ENCODE measurements around the gene NBPF20.
A peak's percentile ranks its signal among the peaks of the same experiment; 100 is the strongest.
"Not testable (repeated sequence)": the region's sequence is repeated elsewhere in the genome, so short reads cannot be mapped to it uniquely, and the experiment has no call there.

NBPF20 gene

GRCh38 chr1:145429329-145429728 lies 3.9 kb upstream of the NBPF20 start:
- not testable (repeated sequence) for DNase-seq

- peak in 2 of 3 donors; percentile 12 to 17 for DNase-seq
Measured at GRCh38 chr1:145424612-145425435, 579 bp downstream of the NBPF20 start.

- DNase-seq, result not testable (repeated sequence)
Measured at GRCh38 chr1:145415149-145415548, 10.3 kb downstream of the NBPF20 start.

GRCh38 chr1:145407266-145407665 lies 18.1 kb downstream of the NBPF20 start:
- DNase-seq, result not testable (repeated sequence)

- DNase-seq, result not testable (repeated sequence)
Measured at GRCh38 chr1:145404949-145405348, 20.5 kb downstream of the NBPF20 start.

GRCh38 chr1:145400701-145401100 lies 24.7 kb downstream of the NBPF20 start:
- DNase-seq, result not testable (repeated sequence)

Measured in suppressor macrophage treated with lipopolysaccharide for 1 hour (primary cell).